ENCODE measurements around the gene PZP.

Gene PZP

DNA sequence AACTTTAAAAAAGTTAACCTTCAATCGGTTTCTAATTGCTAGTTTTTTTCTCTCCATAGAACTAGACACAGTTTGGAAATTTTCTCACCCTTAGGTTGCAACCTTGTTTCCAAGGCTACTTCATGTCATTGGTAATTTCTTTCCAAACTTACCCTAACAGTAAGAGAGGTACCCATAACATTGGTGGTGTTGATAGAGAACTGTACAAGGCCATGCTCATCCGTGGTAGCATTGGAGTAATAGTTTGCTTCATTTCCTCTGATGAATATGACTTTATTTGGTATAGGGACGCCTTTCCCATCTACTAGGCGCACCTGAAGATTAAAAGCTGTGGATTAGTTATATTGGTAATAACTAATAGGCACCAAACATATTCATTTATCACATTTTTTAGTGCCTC, 104.1 kb downstream of the PZP start:
- DNase-seq (ENCODE audit: low read depth in 2 of 2) = no peak

- no peak for DNase-seq (ENCODE audit: low read depth in 2 of 2)
These were observed 104.9 kb downstream of the PZP start for GRCh38 chr12:9103050-9103849.

DNA sequence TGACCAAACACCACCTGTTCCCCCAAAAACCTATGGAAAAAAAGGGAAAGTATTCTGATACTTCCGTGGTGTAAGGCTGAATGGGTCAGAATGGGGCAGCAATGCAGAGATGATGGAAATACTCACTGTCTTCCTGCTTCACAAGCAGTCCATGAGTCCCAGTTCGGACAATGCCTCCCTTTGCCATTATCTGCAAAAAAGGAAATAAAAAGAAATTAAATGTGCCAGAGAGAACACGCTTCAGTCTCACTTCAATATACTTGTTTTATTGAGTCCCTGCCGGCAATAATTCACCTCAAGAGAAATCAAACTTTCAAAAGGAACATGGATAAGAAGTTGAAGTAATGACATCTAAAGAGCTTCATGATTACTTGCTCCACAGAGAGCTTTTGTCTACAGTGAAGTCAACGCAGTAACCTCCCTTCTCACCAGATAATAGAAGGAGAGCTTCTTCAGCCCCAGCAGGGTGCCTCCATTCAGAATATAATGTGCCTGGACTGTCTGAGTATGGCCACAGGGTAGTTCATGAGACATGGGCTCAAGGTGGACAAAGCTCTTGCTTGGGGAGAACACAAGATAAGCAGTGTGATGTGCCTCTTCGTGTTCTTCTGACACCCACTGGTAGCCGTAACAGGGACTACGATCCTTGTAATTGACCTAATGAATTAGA, 107.0 kb downstream of the PZP start:
- DNase-seq (ENCODE audit: low read depth in 2 of 2) = no peak

- DNase-seq (ENCODE audit: low read depth in 2 of 2) = no peak
These were observed 108.5 kb downstream of the PZP start for GRCh38 chr12:9099552-9100190.
